Measurements from ENCODE around the gene PPTC7.

DNA sequence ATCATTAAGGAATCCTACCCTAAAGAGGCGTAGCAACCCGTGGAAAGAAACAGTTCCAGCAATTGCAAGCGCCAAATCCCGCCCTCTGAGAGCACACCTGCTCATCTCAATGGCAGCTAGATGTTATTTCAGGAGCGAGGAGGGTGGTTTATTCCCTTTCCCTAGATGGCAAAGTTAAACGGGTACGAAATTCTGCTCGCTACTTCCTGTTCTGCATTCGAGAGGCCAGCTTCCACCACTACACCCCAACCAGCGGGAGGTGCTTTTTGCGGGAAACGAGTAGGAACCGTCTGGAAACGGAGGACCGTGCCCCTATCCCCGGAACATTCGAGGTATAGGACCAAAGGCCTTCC lies 81.7 kb downstream of the PPTC7 start:
- TF ChIP-seq, protein P1, sequence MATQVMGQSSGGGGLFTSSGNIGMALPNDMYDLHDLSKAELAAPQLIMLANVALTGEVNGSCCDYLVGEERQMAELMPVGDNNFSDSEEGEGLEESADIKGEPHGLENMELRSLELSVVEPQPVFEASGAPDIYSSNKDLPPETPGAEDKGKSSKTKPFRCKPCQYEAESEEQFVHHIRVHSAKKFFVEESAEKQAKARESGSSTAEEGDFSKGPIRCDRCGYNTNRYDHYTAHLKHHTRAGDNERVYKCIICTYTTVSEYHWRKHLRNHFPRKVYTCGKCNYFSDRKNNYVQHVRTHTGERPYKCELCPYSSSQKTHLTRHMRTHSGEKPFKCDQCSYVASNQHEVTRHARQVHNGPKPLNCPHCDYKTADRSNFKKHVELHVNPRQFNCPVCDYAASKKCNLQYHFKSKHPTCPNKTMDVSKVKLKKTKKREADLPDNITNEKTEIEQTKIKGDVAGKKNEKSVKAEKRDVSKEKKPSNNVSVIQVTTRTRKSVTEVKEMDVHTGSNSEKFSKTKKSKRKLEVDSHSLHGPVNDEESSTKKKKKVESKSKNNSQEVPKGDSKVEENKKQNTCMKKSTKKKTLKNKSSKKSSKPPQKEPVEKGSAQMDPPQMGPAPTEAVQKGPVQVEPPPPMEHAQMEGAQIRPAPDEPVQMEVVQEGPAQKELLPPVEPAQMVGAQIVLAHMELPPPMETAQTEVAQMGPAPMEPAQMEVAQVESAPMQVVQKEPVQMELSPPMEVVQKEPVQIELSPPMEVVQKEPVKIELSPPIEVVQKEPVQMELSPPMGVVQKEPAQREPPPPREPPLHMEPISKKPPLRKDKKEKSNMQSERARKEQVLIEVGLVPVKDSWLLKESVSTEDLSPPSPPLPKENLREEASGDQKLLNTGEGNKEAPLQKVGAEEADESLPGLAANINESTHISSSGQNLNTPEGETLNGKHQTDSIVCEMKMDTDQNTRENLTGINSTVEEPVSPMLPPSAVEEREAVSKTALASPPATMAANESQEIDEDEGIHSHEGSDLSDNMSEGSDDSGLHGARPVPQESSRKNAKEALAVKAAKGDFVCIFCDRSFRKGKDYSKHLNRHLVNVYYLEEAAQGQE (IDR thresholded peaks at IDR 0.05; ENCODE audit: borderline replicate concordance): no peak
- no peak for TF ChIP-seq TAF1 (IDR thresholded peaks at IDR 0.05; ENCODE audit: low read depth)
- TF ChIP-seq, protein P2, sequence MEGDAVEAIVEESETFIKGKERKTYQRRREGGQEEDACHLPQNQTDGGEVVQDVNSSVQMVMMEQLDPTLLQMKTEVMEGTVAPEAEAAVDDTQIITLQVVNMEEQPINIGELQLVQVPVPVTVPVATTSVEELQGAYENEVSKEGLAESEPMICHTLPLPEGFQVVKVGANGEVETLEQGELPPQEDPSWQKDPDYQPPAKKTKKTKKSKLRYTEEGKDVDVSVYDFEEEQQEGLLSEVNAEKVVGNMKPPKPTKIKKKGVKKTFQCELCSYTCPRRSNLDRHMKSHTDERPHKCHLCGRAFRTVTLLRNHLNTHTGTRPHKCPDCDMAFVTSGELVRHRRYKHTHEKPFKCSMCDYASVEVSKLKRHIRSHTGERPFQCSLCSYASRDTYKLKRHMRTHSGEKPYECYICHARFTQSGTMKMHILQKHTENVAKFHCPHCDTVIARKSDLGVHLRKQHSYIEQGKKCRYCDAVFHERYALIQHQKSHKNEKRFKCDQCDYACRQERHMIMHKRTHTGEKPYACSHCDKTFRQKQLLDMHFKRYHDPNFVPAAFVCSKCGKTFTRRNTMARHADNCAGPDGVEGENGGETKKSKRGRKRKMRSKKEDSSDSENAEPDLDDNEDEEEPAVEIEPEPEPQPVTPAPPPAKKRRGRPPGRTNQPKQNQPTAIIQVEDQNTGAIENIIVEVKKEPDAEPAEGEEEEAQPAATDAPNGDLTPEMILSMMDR (IDR thresholded peaks at IDR 0.05; ENCODE audit: poor library complexity, severe bottlenecking): no peak
- no peak for TF ChIP-seq EZH2 (IDR thresholded peaks at IDR 0.05; ENCODE audit: borderline replicate concordance, insufficient read depth, low read length, poor library complexity, severe bottlenecking)
